ENCODE data around the gene ARVCF. TPM values are rescaled to one million over a fixed set of nuclear protein-coding genes. Genes with fewer than 3 reads are reported as not detected.

The ARVCF gene
- total and polyA plus RNA-seq, 9 of the 15 experiments (the other 6 are each of a cell fraction or from before 2014, with no cell fraction given): 0.03 to 97.4 (median 15.6) TPM

GRCh38 chr22:19984851-19985811 is 31.5 kb downstream of the ARVCF start (continued):
- TF ChIP-seq ZNF507 (tag; conservative IDR thresholded peaks at IDR 0.05) (no peak), ZNF764 (CRISPR knock-in tag; IDR thresholded peaks at IDR 0.05; ENCODE audit: low read depth) (peak; percentile 20; the same call in 1 of the 2 replicates), ZNF318 (IDR thresholded peaks at IDR 0.05; ENCODE audit: borderline replicate concordance in 1 of 2, low read depth in 1 of 2) (no peak), POU5F1 (IDR thresholded peaks at IDR 0.05; ENCODE audit: borderline replicate concordance, low read depth, low read length, partially characterized antibody) (no peak), BMI1 (IDR thresholded peaks at IDR 0.05; ENCODE audit: low read length) (no peak), CEBPZ (IDR thresholded peaks at IDR 0.05; ENCODE audit: borderline replicate concordance, low read depth, low read length) (no peak), MXI1 (IDR thresholded peaks at IDR 0.05; ENCODE audit: low read depth, low read length) (no peak), POLR2G (IDR thresholded peaks at IDR 0.05; ENCODE audit: low read depth, low read length) (peak; percentile 51; the same call in 1 of the 2 replicates), ZFP36 (IDR thresholded peaks at IDR 0.05; ENCODE audit: low read depth, low read length, partially characterized antibody) (no peak), GABPA (tag; conservative IDR thresholded peaks at IDR 0.05; ENCODE audit: low read depth) (no peak), RBFOX2 (IDR thresholded peaks at IDR 0.05; ENCODE audit: low read depth, low read length) (0 out of 2 replicates have a peak, but pooled peaks have one; percentile 16), PHB2 (IDR thresholded peaks at IDR 0.05; ENCODE audit: low read depth) (no peak), ZNF644 (tag; IDR thresholded peaks at IDR 0.05; ENCODE audit: low read depth) (no peak), KLF10 (CRISPR knock-in tag; IDR thresholded peaks at IDR 0.05) (peak; percentile 24; the same call in 1 of the 2 replicates), PCBP1 (IDR thresholded peaks at IDR 0.05; ENCODE audit: low read depth, low read length, poor library complexity, severe bottlenecking) (no peak)

Data from K562 (cell line).